Epithelial cell of umbilical artery (primary cell): ENCODE data around the gene SETDB1. TPM values are rescaled to one million over a fixed set of nuclear protein-coding genes. Genes with fewer than 3 reads are reported as not detected.

ENCODE experiments used
- total RNA-seq: library from RNA; depleted of rRNA; stranded (reverse); fragments of >200 nt; gene quantifications from 2 replicates; pipeline ENCODE4 v1.2.3, GENCODE V29; 2014

Gene SETDB1
- total RNA-seq, result 28.9 and 42.6 TPM in 2 replicates

GRCh38 chr1:150926097-150926741 is at the start of gene SETDB1:
TSS of gene SETDB1 (plus strand) at chr1:150926363. CDS start at chr1:150927715, 1,352 bp downstream.

GRCh38 chr1:150887018-150887417 is 39.1 kb upstream of the SETDB1 start, which contains the start of gene CTXND2:
TSS of gene CTXND2 (plus strand) at chr1:150887136. CDS start at chr1:150912315, 25,179 bp downstream.

DNA sequence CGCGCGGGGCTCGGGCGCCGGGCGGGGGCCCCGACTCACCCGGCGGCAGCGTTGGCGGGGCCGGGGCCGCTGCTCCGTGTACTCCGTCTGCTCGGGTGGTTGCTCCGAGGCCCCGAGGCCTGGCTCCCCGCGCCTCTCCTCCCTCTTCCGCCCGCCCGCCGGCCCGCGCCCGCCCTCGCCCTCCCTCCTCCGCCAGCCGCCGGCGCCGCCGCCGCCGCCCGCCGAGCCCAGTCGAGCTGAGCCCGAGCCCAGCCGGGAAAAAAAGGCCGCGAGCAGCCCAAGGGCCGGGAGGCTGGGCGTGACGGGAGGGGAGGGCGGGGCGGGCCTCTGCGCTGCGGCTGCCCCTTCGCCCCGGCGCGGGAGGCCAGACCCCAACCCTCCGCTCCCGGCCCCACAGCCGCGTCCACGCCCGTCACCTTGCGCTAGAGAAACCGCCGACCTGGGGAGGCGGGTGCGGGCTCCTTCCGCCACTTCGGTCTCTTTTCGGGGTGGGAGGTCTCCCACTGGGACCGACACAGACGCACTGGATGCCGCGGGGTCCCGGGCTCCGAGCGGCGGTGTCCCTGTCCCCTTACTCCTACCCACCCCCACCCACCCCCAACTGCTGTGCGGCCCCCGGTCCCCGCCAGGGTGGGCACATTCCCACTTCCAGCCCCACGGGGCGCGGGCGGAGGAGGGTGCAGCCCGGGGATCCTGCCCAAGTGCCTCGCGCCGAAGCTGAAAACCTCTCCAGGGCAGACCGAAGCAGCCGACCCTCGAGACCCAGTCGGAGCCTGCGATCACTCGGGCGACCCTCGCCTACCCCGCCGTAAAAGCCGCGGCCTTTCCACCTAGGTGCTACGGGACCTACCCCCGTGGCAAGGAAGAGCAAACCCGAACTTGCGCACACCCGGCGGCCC is 48.7 kb downstream of the SETDB1 start, which contains the start of gene CERS2:
Gene CERS2 (minus strand): TSS at position 256 of the 899 bp plus-strand sequence. CDS start 5,745 bp downstream, outside the sequence.

GRCh38 chr1:150981805-150982712 is 55.9 kb downstream of the SETDB1 start, which contains the start of gene ANXA9:
TSS of gene ANXA9 (plus strand) at chr1:150982292. CDS start at chr1:150983106, 814 bp downstream.

GRCh38 chr1:151006327-151007052 is 80.3 kb downstream of the SETDB1 start, which contains the start of gene MINDY1:
TSS of gene MINDY1 (minus strand) at chr1:151006902. CDS start at chr1:151002617, 4,285 bp downstream.

DNA sequence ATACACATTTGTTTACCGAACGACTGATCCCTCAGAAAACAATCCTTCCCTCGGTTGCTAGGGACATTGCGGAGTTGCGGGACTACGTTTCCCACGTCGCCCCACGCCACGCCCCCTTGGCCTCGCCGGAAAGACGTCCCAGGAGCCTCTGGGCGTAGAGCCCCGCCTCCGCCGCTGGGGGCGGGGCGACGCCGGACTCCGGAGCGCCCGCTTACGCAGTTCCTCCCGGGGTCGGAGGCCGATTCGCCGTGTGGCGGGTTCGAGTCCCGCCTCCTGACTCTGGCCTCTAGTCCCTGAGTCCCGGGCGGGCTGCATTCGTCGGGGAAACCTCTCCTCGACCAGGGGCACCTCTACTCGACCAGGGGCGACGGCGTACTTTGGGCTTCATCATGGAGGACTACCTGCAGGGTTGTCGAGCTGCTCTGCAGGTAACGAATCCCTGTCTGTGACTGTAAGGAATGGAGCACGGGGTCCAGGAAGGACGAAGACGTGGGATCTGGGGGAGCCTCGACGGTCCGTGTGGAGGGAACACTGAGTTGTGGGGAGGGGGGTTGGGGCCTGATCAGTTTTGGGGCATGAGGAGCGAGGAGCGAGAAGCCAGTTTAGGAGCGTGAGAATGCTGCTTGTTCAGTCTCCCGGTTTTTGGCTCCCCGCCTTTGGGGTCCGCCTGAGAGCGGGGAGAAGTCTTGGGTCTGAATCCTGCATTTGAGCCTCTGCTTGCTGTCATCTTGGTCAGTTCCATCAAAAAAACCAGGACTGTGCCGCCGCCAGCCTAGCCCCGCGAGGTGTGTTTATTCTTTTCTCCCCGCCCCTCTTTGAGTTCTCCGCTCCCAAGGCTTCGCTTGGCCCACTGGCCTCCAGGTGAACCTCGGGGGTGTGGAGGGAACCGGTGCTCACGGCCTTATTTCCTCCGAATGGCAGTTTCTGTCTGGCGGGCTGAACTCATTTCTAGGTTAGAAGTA is 82.4 kb downstream of the SETDB1 start, which contains the start of gene PRUNE1:
Gene PRUNE1 (plus strand): TSS at position 206 of the 962 bp plus-strand sequence. CDS start 184 bp downstream, at position 390.

Other genes with a start within 250 kb of the SETDB1 start
- gene GOLPH3L, start 229.2 kb upstream of the SETDB1 start, total RNA-seq, result 8.8 and 12.8 TPM in 2 replicates
- gene HORMAD1, start 205.5 kb upstream of the SETDB1 start, total RNA-seq, result 0.32 TPM in 1 of 2 replicates, not detected in the other
- gene CTSS, start 160.6 kb upstream of the SETDB1 start, total RNA-seq, result 31.9 and 37.0 TPM in 2 replicates
- 1.9 and 8.7 TPM in 2 replicates for gene CTSK, start 118.1 kb upstream of the SETDB1 start, total RNA-seq
- gene ARNT, start 49.8 kb upstream of the SETDB1 start, total RNA-seq, result 14.0 and 28.4 TPM in 2 replicates
- gene CTXND2, start 39.2 kb upstream of the SETDB1 start, total RNA-seq, result not detected in 2 replicates
- 61.1 and 71.1 TPM in 2 replicates for gene CERS2, start 48.5 kb downstream of the SETDB1 start, total RNA-seq
- gene ANXA9, start 55.9 kb downstream of the SETDB1 start, total RNA-seq, result not detected in 2 replicates
- gene MINDY1, start 80.5 kb downstream of the SETDB1 start, total RNA-seq, result 4.5 and 6.2 TPM in 2 replicates
- 4.2 and 5.0 TPM in 2 replicates for gene PRUNE1, start 82.1 kb downstream of the SETDB1 start, total RNA-seq
- 0.32 and 0.46 TPM in 2 replicates for gene BNIPL, start 110.2 kb downstream of the SETDB1 start, total RNA-seq
- 1.3 and 1.5 TPM in 2 replicates for gene C1orf56, start 121.4 kb downstream of the SETDB1 start, total RNA-seq
- 67.6 and 76.9 TPM in 2 replicates for gene CDC42SE1, start 133.3 kb downstream of the SETDB1 start, total RNA-seq
- 3.8 and 5.8 TPM in 2 replicates for gene MLLT11, start 134.0 kb downstream of the SETDB1 start, total RNA-seq
- gene GABPB2, start 144.4 kb downstream of the SETDB1 start, total RNA-seq, result 4.5 and 6.5 TPM in 2 replicates
- gene SEMA6C, start 220.3 kb downstream of the SETDB1 start, total RNA-seq, result 5.8 and 8.8 TPM in 2 replicates
- not detected in 2 replicates for gene TNFAIP8L2, start 230.3 kb downstream of the SETDB1 start, total RNA-seq
- 2.6 and 4.4 TPM in 2 replicates for gene LYSMD1, start 239.5 kb downstream of the SETDB1 start, total RNA-seq
- gene SCNM1, start 239.8 kb downstream of the SETDB1 start, total RNA-seq, result 20.4 and 20.5 TPM in 2 replicates
- gene TMOD4, start 249.6 kb downstream of the SETDB1 start, total RNA-seq, result not detected in 2 replicates